Esophagus squamous epithelium (tissue), 4 donors: Measurements from ENCODE around the gene CD58.

ENCODE experiments used
- POLR2A ChIP-seq, 4 donors: fragments of 450-650 bp; IDR thresholded peaks; one replicate each; pipeline ENCODE4 v1.6.1; 2017; ENCODE audit warnings: antibody characterized with exemption in 4 of 4, mild to moderate bottlenecking in 4 of 4, moderate library complexity in 3 of 4
- TF ChIP-seq, protein P1 (sequence below), 6 experiments: fragments of 450-650 bp in 4 of 6; fragments of 200-600 bp in 2 of 6; sonication (generic) in 2 of 6; IDR thresholded peaks; one replicate each; pipeline ENCODE4 v1.5.1; 2016 to 2019; ENCODE audit warnings: antibody characterized with exemption in 6 of 6, mild to moderate bottlenecking in 4 of 6, moderate library complexity in 4 of 6

DNA sequence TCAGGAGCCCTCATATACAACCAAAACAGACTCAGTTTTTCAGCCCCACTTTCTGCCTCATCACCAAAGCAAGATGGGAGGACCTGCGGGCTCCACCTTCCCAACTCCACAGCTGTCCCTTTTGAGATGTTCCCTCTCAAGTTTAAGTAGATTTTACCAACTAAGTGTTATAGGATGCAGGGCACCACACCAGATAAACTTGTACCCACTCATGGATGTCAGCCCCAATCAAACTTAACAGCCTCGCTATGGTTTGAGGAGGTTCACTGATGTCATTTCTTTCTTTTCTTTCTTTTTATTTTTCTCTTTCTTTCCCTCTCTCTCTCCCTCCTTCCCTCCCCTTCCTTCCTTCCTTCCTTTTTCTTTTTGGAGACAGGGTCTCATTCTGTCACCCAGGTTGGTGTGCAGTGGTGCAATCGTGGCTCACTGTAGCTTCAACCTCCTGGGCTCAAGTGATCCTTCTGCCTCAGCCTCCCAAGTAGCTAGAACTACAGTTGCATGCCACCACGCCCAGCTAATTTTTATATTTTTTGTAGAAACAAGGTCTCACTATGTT, 13.4 kb downstream of the CD58 start:
- TF ChIP-seq, protein P1, sequence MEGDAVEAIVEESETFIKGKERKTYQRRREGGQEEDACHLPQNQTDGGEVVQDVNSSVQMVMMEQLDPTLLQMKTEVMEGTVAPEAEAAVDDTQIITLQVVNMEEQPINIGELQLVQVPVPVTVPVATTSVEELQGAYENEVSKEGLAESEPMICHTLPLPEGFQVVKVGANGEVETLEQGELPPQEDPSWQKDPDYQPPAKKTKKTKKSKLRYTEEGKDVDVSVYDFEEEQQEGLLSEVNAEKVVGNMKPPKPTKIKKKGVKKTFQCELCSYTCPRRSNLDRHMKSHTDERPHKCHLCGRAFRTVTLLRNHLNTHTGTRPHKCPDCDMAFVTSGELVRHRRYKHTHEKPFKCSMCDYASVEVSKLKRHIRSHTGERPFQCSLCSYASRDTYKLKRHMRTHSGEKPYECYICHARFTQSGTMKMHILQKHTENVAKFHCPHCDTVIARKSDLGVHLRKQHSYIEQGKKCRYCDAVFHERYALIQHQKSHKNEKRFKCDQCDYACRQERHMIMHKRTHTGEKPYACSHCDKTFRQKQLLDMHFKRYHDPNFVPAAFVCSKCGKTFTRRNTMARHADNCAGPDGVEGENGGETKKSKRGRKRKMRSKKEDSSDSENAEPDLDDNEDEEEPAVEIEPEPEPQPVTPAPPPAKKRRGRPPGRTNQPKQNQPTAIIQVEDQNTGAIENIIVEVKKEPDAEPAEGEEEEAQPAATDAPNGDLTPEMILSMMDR (IDR thresholded peaks at IDR 0.05), result no peak
- TF ChIP-seq POLR2A (IDR thresholded peaks at IDR 0.05), result no peak
